ENCODE data around the gene GRAMD1A. TPM values are rescaled to one million over a fixed set of nuclear protein-coding genes. Genes with fewer than 3 reads are reported as not detected.
"Not testable (repeated sequence)": the region's sequence is repeated elsewhere in the genome, so short reads cannot be mapped to it uniquely, and the experiment has no call there.

GRAMD1A gene
- total RNA-seq, 6 experiments from 2014 or later: 10.4 to 34.8 (median 15.4) TPM

DNA sequence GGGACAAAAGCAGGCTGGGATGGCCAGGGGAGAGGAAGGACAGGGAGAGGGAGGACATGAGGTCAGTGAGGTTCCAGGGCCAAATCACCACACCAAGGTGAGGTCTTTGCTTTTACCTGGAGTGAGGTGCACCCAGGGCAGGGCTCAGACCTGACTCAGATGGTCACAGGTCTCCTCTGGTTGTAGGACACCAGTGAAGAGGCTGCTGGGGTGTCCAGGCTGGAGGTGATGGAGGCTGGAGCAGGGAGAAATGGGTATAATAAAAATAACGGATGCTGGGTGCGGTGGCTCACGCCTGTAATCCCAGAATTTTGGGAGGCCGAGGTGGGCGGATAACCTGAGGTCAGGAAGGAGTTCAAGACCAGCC, 6.9 kb downstream of the GRAMD1A start:
- Histone ChIP-seq H3K4me3 (no peak overlapping the region), H3K27ac (no peak overlapping the region), H3K4me1 (peaks cover 0 to 14% (median 0%) of the 10 kb centered on the region in 4 donors), H3K27me3 (no peaks in the 10 kb centered on the region), H3K9me3 (no peaks in the 10 kb centered on the region), H3K36me3 (peaks cover 0 to 5% (median 0%) of the 10 kb centered on the region in 4 donors)
- TF ChIP-seq, protein P1, sequence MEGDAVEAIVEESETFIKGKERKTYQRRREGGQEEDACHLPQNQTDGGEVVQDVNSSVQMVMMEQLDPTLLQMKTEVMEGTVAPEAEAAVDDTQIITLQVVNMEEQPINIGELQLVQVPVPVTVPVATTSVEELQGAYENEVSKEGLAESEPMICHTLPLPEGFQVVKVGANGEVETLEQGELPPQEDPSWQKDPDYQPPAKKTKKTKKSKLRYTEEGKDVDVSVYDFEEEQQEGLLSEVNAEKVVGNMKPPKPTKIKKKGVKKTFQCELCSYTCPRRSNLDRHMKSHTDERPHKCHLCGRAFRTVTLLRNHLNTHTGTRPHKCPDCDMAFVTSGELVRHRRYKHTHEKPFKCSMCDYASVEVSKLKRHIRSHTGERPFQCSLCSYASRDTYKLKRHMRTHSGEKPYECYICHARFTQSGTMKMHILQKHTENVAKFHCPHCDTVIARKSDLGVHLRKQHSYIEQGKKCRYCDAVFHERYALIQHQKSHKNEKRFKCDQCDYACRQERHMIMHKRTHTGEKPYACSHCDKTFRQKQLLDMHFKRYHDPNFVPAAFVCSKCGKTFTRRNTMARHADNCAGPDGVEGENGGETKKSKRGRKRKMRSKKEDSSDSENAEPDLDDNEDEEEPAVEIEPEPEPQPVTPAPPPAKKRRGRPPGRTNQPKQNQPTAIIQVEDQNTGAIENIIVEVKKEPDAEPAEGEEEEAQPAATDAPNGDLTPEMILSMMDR (IDR thresholded peaks at IDR 0.05): no peak
- TF ChIP-seq POLR2A (IDR thresholded peaks at IDR 0.05): no peak
- no peak for ATAC-seq
- no peak for DNase-seq
- intact Hi-C loops (cut with DNase I): no loop called here
- WGBS (ENCODE audit: insufficient coverage, low coverage, low lambda C conversion rate, missing lambda C conversion rate): 93% methylated on average over 5 of the region's 5 CpGs

DNA sequence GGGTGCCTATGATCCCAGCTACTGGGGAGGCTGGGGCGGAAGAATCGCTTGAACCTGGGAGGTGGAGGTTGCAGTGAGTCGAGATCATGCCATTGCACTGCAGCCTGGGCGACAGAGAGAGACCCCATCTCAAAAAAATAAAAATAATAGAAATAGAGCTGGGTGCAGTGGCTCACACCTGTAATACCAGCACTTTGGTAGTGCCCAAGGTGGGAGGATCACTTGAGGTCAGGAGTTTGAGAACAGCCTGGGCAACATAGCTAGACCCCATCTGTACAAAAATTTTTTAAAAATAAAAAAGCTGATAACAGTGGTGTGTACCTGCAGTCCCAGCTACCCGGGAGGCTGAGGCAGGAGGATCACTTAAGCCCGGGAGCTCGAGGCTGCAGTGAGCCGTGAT, 7.3 kb downstream of the GRAMD1A start:
- DNase-seq; ATAC-seq; H3K4me3 ChIP-seq; H3K36me3 ChIP-seq; H3K9me3 ChIP-seq; H3K27ac ChIP-seq; intact Hi-C loops (cut with DNase I); H3K27me3 ChIP-seq: not testable (repeated sequence)
- peaks cover 0 to 14% (median 0%) of the 10 kb centered on the region in 4 donors for H3K4me1 ChIP-seq
- 97% methylated on average over 6 of the region's 8 CpGs for WGBS (ENCODE audit: insufficient coverage, low coverage, low lambda C conversion rate, missing lambda C conversion rate)

DNA sequence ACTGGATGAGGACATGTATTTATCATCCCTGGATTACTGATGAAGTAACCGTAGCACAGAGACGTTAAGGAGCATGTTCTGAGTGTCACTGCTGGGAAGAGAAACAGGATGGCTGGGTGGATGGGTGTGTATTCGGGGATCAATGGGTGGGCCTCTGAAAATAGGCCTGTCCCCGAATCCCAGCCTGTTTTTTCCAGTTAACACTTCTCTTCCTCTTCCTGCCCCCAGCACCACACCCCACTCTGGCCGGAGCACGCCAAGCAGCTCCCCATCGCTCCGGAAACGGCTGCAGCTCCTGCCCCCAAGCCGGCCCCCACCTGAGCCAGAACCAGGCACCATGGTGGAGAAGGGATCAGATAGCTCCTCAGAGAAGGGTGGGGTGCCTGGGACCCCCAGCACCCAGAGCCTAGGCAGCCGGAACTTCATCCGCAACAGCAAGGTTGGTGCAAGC, 8.8 kb downstream of the GRAMD1A start:
- TF ChIP-seq POLR2A (IDR thresholded peaks at IDR 0.05): no peak
- TF ChIP-seq, protein P1 (IDR thresholded peaks at IDR 0.05): no peak
- Histone ChIP-seq H3K36me3 (peaks cover 0 to 5% (median 0%) of the 10 kb centered on the region in 4 donors), H3K4me1 (peaks cover 0 to 22% (median 3%) of the 10 kb centered on the region in 4 donors), H3K27me3 (no peaks in the 10 kb centered on the region), H3K9me3 (no peaks in the 10 kb centered on the region), H3K4me3 (no peak overlapping the region), H3K27ac (no peak overlapping the region)
- no peak for DNase-seq
- ATAC-seq: no peak
- 64% methylated on average over 6 of the region's 12 CpGs for WGBS (ENCODE audit: insufficient coverage, low coverage, low lambda C conversion rate, missing lambda C conversion rate)
- intact Hi-C loops (cut with DNase I): no loop called here

DNA sequence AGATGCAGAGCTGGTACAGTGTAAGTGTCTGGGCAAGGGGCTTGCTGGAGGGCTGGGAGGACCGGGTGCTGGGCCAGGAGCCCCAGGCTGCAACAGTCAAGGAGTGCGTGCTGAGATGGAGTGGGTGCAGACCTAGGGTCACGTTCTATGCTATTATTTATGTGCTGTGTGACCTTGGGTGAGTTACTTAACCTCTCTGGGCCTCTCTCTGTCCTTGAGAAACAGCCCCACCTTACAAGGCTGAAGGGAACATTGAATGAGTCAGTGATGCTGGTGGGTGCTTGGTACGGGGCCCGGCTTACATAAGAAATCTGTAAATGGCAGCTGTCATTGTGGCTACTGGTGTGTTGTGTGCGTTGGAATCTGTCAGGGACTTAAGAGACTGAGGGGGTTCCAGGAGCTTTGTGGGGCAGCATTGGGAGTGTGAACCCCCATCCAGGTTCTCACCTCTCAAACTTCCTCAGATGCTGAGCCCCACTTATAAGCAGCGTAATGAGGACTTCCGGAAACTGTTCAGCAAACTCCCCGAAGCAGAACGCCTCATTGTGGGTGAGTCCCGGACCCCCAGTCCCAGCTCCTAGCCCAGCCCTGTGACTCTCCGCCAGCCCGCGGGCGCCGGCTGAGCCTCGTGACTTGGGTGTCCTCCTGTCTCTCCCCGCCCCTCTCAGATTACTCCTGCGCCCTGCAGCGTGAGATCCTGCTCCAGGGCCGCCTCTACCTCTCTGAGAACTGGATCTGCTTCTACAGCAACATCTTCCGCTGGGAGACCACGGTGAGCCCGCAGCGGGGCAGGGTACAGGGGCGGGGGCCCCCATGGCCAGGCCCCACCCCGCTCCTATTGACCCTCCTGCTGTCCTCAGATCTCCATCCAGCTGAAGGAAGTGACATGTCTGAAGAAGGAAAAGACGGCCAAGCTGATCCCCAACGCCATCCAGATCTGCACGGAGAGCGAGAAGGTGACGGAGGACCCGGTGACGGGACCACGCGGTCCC, 9.6 kb downstream of the GRAMD1A start:
- peaks cover 0 to 5% (median 0%) of the 10 kb centered on the region in 4 donors for H3K36me3 ChIP-seq
- no peaks in the 10 kb centered on the region for H3K27me3 ChIP-seq
- H3K4me1 ChIP-seq: peaks cover 0 to 22% (median 3%) of the 10 kb centered on the region in 4 donors
- TF ChIP-seq, protein P1 (IDR thresholded peaks at IDR 0.05): no peak
- TF ChIP-seq POLR2A (IDR thresholded peaks at IDR 0.05): no peak
- no peaks in the 10 kb centered on the region for H3K9me3 ChIP-seq
- no peak overlapping the region for H3K27ac ChIP-seq
- H3K4me3 ChIP-seq: no peak overlapping the region
- ATAC-seq (no peak), DNase-seq (no peak)
- intact Hi-C loops (cut with DNase I): loop anchor here (5.0 kb wide), 1 partner anchor 37 kb away; no protein-coding TSS in a partner anchor
- WGBS (ENCODE audit: insufficient coverage, low coverage, low lambda C conversion rate, missing lambda C conversion rate): 81% methylated on average over 5 of the region's 36 CpGs

All from right lobe of liver (tissue), 6 donors.